ENCODE data around the gene VAT1. TPM values are rescaled to one million over a fixed set of nuclear protein-coding genes. Genes with fewer than 3 reads are reported as not detected.

Gene VAT1
- total and polyA plus RNA-seq, 9 of the 15 experiments (the other 6 are each of a cell fraction or from before 2014, with no cell fraction given): 29.4 to 153 (median 66.7) TPM

DNA sequence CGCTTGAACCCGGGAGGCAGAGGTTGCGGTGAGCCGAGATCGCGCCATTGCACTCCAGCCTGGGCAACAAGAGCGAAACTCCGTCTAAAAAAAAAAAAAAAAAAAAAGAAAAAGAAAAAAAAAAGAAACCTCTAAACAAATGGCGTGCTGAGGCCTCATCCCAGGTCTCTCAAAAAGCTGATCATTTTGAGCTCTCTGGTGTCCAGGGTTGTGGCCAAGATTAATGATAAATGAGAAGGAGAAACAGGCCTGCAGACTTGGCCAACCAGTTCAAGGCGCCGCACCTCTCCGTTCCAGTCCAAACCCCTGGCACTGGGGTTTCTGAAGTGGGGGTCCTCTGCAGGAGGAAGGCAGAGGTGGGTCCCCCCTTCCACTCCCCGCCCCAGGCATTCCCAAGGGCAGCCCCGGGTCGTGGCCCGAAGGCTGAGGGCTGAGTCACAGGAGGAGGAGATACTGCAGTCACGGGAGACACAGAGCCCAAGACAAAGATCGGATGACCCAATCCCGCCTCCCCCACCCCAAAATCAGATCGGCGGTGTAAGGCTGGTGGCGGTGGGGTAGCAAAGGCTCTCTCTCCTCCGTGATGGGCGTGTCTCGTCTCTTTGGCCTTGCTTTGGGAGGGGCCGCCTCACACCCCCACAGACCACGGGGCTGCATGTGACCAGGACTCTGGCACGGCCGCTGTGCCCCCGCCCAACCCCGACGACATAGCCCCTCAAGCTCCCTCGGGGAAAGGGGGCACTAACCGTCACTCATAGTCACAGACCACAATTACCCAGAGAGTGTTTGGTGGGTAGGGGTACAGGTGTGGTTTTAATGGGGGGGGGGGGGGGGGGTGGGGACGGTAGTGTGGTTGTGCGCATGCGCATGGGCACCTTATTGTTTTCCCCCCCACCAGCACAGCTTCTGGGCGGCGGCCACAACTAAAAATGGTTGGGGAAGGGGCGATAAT lies 1.1 kb downstream of the VAT1 start (continued):
- TF ChIP-seq, protein P1, sequence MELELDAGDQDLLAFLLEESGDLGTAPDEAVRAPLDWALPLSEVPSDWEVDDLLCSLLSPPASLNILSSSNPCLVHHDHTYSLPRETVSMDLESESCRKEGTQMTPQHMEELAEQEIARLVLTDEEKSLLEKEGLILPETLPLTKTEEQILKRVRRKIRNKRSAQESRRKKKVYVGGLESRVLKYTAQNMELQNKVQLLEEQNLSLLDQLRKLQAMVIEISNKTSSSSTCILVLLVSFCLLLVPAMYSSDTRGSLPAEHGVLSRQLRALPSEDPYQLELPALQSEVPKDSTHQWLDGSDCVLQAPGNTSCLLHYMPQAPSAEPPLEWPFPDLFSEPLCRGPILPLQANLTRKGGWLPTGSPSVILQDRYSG (tag; conservative IDR thresholded peaks at IDR 0.05; ENCODE audit: low read depth): no peak
- TF ChIP-seq BDP1 (IDR thresholded peaks at IDR 0.05; ENCODE audit: insufficient read depth, insufficient read length) (no peak), FOXJ3 (CRISPR knock-in tag; IDR thresholded peaks at IDR 0.05) (no peak), ZNF699 (CRISPR knock-in tag; IDR thresholded peaks at IDR 0.05; ENCODE audit: insufficient replicate concordance) (no peak), STAT5A (IDR thresholded peaks at IDR 0.05; ENCODE audit: borderline replicate concordance, low read length) (no peak; the same call in 1 of the 2 replicates), HMG20A (CRISPR knock-in tag; conservative IDR thresholded peaks at IDR 0.05) (no peak), U2AF2 (optimal IDR thresholded peaks at IDR 0.05; ENCODE audit: low read depth, low read length) (no peak), KAT8 (IDR thresholded peaks at IDR 0.05; ENCODE audit: low read depth) (no peak), NFATC3 (IDR thresholded peaks at IDR 0.05) (no peak), TCF7L2 (IDR thresholded peaks at IDR 0.05; ENCODE audit: low read depth, low read length) (no peak), HMGN3 (IDR thresholded peaks at IDR 0.05; ENCODE audit: borderline replicate concordance, extremely low read depth, insufficient read length, low read depth, low read length) (peak; percentile 82), TOE1 (IDR thresholded peaks at IDR 0.05; ENCODE audit: borderline replicate concordance) (peak; percentile 93; the same call in 1 of the 2 replicates), TOE1 (CRISPR knock-in tag; IDR thresholded peaks at IDR 0.05; ENCODE audit: borderline replicate concordance, low read depth) (no peak), CBFA2T2 (conservative IDR thresholded peaks at IDR 0.05) (0 out of 2 replicates have a peak, but pooled peaks have one; percentile 9), BRD9 (IDR thresholded peaks at IDR 0.05; ENCODE audit: low read depth, partially characterized antibody) (peak; percentile 16), SMARCA5 (IDR thresholded peaks at IDR 0.05) (peak; percentile 66; the same call in 1 of the 2 replicates), RFX7 (CRISPR knock-in tag; IDR thresholded peaks at IDR 0.05) (no peak), STAG1 (CRISPR knock-in tag; IDR thresholded peaks at IDR 0.05; ENCODE audit: borderline replicate concordance) (no peak), CHCHD3 (CRISPR knock-in tag; IDR thresholded peaks at IDR 0.05) (no peak), SPI1 (IDR thresholded peaks at IDR 0.05; ENCODE audit: borderline replicate concordance, low read depth, low read length) (no peak)
- TF ChIP-seq, protein P2, sequence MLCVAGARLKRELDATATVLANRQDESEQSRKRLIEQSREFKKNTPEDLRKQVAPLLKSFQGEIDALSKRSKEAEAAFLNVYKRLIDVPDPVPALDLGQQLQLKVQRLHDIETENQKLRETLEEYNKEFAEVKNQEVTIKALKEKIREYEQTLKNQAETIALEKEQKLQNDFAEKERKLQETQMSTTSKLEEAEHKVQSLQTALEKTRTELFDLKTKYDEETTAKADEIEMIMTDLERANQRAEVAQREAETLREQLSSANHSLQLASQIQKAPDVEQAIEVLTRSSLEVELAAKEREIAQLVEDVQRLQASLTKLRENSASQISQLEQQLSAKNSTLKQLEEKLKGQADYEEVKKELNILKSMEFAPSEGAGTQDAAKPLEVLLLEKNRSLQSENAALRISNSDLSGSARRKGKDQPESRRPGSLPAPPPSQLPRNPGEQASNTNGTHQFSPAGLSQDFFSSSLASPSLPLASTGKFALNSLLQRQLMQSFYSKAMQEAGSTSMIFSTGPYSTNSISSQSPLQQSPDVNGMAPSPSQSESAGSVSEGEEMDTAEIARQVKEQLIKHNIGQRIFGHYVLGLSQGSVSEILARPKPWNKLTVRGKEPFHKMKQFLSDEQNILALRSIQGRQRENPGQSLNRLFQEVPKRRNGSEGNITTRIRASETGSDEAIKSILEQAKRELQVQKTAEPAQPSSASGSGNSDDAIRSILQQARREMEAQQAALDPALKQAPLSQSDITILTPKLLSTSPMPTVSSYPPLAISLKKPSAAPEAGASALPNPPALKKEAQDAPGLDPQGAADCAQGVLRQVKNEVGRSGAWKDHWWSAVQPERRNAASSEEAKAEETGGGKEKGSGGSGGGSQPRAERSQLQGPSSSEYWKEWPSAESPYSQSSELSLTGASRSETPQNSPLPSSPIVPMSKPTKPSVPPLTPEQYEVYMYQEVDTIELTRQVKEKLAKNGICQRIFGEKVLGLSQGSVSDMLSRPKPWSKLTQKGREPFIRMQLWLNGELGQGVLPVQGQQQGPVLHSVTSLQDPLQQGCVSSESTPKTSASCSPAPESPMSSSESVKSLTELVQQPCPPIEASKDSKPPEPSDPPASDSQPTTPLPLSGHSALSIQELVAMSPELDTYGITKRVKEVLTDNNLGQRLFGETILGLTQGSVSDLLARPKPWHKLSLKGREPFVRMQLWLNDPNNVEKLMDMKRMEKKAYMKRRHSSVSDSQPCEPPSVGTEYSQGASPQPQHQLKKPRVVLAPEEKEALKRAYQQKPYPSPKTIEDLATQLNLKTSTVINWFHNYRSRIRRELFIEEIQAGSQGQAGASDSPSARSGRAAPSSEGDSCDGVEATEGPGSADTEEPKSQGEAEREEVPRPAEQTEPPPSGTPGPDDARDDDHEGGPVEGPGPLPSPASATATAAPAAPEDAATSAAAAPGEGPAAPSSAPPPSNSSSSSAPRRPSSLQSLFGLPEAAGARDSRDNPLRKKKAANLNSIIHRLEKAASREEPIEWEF (CRISPR knock-in tag; IDR thresholded peaks at IDR 0.05): no peak
- TF ChIP-seq, protein P3, sequence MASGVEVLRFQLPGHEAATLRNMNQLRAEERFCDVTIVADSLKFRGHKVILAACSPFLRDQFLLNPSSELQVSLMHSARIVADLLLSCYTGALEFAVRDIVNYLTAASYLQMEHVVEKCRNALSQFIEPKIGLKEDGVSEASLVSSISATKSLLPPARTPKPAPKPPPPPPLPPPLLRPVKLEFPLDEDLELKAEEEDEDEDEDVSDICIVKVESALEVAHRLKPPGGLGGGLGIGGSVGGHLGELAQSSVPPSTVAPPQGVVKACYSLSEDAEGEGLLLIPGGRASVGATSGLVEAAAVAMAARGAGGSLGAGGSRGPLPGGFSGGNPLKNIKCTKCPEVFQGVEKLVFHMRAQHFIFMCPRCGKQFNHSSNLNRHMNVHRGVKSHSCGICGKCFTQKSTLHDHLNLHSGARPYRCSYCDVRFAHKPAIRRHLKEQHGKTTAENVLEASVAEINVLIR (CRISPR knock-in tag; IDR thresholded peaks at IDR 0.05): no peak

Measured in K562 (cell line).